GM18951 (cell line): Measurements from ENCODE around the gene FAM177B.
"Not testable (repeated sequence)": the region's sequence is repeated elsewhere in the genome, so short reads cannot be mapped to it uniquely, and the experiment has no call there.

Experiments used
- POLR2A ChIP-seq: IDR thresholded peaks from 4 replicates; pipeline ENCODE4 v1.6.1; 2011; ENCODE audit warnings: mild to moderate bottlenecking; ENCODE audit not compliant: insufficient read length, insufficient read depth; ENCODE audit errors: extremely low read depth
- in situ Hi-C: fragments of 300-500 bp; cut with MboI; formaldehyde crosslinking; loops from one replicate; pipeline ENCODE4 v1.12.0; 2022; ENCODE audit warnings: low sequenced_read_pairs, mixed read lengths, inconsistent platforms; ENCODE audit not compliant: unreplicated experiment

FAM177B gene

DNA sequence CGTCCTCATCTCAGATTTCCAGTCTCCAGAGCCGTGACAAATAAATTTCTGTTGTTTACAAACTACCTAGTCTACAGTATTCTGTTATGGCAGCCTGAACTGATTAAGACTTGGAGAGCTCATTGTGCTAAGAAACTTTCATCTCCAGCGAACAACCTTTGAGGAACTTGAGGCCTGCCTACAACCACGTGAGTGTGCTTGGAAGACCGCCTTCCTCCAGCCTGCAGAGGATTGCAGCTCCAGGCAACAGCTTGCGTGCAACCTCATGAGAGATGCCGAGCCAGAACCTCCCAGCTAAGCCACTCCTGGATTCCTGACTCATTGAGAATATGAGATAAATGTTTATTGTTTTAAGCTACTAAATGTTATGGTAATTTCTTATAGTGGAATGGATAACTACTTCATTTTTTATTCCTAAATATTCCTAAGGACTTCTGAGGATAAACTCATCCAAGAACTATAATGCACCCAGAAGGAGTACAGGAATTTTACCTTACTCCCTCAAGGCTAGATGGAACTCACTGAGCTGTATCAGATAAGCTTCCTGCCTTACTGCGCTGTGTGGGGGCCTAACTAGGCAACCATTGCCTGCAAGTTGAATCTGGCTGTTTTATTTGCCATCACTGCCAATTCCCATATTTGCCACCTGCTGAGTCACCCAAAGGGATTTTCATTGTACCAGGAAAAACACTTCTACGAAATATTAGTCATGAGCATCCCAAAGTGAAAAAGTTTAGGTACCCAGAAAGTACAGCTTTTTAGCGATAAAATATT, 17.6 kb downstream of the FAM177B start:
- no peak for TF ChIP-seq POLR2A
- in situ Hi-C loops: no loop called here

DNA sequence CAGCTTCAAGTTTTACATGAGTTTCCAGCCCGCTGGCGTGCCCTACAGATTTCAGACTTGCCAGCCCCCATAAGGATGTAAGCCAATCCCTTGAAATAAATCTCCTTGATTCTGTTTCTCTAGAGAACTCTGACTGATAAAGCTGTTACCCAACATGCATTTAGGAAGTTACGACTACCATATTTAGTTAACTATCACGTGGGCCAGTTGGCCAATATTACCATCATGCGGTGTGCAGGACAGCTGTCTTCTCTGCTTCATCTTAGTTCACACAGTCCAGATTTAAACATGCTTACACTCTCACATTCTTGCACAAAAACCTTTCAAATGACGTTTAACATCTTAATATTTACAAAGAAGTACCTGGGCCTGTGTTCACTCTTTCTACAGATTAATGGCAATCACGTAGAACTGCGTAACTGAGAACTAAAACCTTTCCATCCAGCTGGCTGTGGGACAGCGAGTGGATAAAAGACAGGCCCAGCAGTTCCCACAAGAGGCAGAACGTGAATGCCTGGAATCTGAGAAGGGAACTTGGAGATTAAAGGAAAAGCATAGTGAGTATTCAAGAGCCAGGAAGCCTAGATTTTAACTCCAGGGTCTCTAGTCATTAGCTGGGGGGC, 20.8 kb downstream of the FAM177B start:
- in situ Hi-C loops: no loop called here

DNA sequence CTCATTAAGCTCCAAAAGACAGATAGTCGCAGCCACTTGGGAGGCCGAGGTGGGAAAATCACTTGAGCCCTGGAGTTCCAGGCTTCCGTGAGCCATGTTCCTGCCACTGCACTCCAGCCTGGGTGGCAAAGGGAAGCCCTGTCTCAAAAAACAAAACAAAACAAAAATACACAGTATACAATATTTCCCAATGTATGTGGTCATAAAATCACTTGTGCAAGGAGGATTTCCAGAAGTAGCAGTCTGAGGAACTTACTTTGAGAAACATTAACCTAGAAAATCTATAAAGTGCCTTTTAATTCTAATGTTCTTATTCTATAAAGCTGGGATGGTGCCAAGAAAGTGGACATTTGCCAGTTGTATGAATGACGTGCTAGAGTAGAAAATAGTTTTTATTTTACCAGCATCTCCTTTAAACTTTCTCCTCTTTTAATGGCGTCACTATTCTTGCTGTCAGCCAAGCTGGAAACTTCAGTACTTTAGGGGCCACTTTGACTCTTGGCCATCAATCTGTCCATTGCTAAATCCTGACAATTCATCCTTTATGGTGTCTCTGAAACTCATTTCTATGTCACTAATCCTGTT, 22.5 kb downstream of the FAM177B start:
- in situ Hi-C loops: no loop called here
- no peak for TF ChIP-seq POLR2A

More for the DNA sequence above, 20.8 kb downstream of the FAM177B start:
- TF ChIP-seq POLR2A: no peak

DNA sequence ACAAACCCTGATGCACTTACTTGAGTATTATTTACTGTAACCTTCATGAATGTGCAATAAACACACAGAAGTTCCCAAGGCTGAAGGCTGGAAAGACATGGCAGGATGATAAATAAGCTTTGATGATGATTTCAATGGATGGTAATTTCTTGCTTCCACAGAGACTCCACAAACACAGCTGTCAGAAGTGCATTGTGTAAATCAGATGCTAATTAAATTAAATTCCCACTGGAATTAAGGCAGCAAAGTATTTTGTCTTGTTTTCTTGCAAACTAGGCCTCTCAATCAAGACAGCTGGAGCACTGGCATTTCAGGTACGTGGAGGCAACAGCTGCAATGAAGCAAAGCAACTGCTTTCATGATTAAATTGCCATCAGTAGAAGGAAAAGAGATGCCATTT, 24.1 kb downstream of the FAM177B start:
- in situ Hi-C loops: no loop called here
- TF ChIP-seq POLR2A: no peak

DNA sequence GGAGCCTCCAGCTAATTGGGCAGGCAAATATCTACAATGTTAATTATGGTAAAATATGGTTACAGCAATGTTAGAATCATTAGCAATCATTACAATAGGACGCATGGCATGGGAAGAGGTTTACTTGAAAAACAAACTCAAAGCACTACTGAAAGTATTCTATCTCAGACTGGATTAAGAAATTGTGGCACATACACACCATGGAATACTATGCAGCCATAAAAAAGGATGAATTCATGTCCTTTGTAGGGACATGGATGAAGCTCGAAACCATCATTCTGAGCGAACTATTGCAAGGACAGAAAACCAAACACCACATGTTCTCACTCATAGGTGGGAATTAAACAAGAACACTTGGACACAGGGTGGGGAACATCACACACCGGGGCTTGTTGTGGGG, 25.2 kb downstream of the FAM177B start:
- in situ Hi-C loops: not testable (repeated sequence)

DNA sequence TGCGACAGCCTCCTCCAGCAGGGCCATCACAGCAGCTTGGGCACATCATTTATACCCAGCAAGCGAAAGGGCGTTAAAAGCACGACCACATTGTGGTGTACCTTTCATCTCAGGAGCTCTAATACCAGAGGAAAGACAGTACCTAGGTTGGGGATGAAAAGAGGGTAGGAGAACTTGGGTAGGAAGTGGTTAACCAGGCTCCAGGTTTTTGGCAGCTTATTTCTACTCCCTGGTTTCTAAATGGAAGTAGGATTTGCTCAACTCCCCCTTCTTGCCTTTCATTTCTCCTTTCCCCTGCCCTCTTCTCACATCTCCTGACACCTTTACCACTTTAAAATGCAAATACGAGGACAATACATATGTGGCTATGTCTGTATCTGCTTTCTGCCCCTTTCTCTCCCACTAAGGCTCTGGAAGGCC, 30.2 kb downstream of the FAM177B start:
- in situ Hi-C loops: no loop called here
- TF ChIP-seq POLR2A: no peak

DNA sequence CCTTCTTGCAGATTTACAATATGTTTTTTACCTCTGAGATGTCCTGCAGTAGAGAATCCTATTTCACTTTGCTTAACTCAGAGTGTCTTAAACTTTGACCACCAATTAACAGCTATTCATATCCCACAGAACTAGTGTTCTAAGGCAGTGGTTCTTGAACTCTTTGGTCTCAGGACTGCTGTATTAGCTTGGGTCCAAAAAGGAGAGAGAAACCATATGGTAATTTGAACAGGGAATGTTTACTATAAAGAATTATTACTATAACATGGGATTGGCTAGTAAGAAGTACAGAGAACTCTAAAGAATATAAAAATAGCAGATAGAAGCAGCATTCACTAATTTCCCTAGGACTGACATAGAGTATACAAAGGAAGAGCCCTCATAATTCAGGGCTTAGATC, 31.6 kb downstream of the FAM177B start:
- in situ Hi-C loops: no loop called here
- TF ChIP-seq POLR2A: no peak

DNA sequence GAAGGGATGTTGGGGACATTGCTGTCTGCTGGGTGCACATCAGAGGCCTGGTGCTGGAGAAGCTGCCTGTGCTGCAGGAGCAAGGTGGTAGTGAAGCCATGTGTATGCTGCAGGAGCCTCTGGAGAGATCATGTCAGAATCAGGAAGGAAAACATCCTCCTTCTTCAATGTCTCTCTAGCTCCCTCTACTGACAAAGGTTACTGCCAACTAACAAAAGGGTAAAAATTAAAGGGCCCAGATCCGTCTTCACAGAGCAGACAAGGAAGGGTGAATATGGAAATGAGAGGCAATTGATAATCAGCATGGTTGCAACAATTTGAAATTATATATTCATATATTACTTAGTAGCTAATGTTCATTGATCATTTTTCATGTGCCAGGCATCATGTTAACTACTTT, 32.2 kb downstream of the FAM177B start:
- no peak for TF ChIP-seq POLR2A
- in situ Hi-C loops: no loop called here

DNA sequence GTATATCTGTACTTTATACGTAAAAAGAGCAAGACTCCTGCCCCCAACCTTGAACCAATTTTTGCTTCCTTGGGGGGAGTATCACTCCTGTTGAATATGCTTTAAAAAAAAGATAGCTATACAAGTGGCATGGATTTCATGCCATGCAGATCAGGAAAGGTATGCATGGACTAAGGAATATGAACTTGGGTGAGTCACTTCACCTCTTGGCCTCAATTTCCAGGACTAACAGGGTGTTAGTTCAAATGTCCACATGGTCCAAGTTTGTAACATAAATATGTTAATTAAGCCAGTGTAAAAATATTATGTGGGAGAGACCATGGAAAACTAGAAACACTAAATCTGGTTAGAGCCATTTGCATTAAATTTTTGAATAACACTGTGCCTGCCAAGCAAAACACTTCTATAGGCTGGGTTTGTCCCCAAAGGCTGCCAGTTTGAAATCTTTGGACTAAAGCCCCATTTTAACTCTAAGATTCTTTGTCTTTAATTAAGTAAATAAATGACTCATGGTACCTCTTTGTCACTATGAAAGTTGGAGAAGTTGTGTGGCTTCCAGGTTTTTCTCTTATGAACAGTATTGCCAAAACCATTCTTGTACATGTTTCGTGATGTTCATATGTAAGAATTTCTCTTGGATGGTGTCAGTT, 33.1 kb downstream of the FAM177B start:
- in situ Hi-C loops: no loop called here
- TF ChIP-seq POLR2A: no peak

DNA sequence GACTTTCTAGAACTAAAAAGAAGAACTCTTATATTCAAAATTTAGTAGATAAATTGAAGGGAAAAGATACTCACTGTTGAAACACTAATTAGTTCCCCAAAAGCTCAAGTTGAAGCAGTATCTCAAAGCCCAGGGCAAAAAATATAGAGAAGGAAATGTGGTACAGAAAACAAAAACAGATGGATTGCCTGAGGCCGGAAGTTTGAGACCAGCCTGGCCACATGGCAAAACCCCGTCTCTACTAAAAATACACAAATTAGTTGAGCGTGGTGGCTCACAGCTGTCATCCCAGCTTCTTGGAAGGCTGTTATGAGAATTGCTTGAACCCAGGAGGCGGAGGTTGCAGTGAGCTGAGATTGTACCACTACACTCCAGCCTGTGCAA, 36.0 kb downstream of the FAM177B start:
- TF ChIP-seq POLR2A: no peak
- in situ Hi-C loops: no loop called here

DNA sequence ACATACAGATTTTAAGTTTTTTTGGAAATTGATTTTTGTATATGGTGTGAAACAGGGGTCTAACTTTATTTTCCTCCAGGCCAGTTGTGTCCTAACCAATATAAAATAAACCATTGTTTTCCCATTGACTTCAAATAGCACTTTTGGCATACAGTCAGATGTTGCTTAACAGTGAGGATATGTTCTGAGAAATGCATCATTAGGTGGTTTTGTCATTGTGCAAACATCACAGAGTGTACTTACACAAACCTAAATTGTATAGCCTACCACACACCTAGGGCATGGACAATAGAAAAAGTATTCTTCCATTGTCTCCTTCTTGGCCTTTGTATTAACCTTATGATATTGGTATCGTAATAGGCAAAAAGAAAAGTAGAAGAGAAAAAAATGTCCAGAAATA, 40.5 kb downstream of the FAM177B start:
- no peak for TF ChIP-seq POLR2A
- in situ Hi-C loops: loop anchor here (25.0 kb wide), 1 partner anchor 310 kb away; no protein-coding TSS in a partner anchor

DNA sequence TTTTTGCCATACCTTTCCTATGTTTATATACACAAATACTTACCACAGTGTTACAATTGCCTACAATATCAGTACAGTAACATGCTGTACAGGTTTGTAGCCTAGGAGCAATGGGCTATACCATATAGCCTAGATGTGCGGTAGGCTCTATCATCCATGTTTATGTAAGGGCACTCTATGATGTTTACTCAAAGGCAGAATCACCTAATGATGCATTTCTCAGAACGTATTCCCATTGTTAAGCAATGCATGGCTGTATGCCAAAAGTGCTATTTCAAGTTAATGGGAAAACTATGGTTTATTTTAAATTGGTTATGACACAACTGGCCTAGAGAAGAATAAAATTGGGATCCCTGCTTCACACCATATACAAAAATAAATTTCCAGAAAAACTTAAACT, 41.0 kb downstream of the FAM177B start:
- in situ Hi-C loops: loop anchor here (25.0 kb wide), 1 partner anchor 309 kb away; no protein-coding TSS in a partner anchor

DNA sequence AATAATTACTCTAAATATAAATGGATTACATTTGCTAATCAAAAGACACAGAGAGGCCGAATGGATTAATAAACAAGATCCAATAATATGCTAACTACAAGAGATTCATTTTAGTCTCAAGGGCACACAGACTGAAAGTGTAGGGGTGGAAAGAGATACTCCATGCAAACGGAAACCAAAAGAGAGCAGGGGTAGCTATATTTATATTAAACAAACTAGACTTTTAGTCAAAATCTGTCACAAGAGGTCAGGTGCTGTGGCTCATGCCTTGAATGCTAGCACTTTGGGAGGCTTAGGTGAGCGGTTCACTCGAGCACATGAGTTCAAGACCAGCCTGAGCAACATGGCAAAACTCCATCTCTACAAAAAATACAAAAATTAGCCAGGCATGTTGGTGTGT, 44.2 kb downstream of the FAM177B start:
- in situ Hi-C loops: loop anchor here (25.0 kb wide), 1 partner anchor 306 kb away; no protein-coding TSS in a partner anchor
- no peak for TF ChIP-seq POLR2A

More for the DNA sequence above, 41.0 kb downstream of the FAM177B start:
- no peak for TF ChIP-seq POLR2A
